Measurements from ENCODE around the gene NXNL2. TPM values are rescaled to one million over a fixed set of nuclear protein-coding genes. Genes with fewer than 3 reads are reported as not detected.
A peak's percentile ranks its signal among the peaks of the same experiment; 100 is the strongest.

NXNL2 gene
- total RNA-seq: not detected

DNA sequence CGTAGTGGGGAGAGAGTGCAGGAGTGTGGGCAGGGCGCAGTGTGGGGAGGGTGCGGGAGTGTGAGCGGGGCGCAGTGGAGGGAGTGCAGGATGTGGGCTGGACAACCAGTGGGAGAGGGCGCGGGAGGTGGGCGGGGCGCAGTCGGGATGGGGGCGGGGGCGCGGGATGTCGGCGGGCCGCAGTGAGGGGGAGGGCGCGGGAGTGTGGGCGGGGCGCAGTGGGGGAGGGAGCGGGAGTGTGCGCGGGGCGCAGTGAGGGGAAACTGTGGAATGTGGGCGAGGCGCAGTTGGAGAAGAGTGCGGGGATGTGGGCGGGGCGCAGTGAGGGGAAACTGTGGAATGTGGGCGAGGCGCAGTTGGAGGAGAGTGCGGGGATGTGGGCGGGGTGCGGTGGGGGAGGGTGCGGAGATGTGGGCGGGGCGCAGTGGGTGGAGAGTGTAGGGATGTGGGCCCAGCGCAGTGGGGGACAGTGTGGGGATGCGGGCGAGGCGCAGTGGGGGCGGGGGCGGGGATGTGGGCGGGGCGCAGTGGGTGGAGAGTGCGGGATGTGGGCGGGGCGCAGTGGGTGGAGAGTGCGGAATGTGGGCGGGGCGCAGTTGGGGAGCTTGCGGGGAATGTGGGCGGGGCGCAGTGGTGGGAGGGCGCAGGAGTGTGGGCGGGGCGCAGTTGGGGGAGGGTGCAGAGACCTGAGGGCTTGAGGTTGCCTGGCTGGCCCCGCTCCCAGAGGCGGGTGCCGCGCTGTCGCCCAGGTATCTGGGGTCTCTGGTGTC lies at the start of gene NXNL2:
Gene NXNL2, plus strand, starts transcription at position 723 of the 770 bp plus-strand sequence. CDS start 257 bp downstream, outside the sequence.
- DNase-seq (ENCODE audit: low spot score) (peak; percentile 60), ATAC-seq (peak; percentile 61)

DNA sequence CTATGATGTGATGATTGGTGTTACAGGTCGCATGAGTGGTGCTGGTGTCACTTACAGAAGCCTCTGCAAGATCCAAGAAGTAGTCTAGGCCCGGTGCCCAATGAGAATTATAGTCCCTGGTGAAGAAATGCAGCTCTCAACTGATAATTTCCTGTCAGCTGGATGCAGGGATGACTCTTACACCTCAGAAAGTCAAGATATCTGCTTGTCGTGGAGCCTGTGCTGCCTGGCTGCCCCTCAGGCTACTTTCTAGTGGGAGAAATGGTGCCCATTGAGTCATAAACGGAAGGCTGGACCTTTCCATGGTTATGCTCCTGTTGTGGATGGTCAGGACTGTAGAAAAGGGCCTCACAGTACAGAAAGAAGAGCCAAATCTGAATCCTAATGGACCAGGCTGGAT lies 46.8 kb upstream of the NXNL2 start:
- ATAC-seq (no peak), DNase-seq (ENCODE audit: low spot score) (no peak)

DNA sequence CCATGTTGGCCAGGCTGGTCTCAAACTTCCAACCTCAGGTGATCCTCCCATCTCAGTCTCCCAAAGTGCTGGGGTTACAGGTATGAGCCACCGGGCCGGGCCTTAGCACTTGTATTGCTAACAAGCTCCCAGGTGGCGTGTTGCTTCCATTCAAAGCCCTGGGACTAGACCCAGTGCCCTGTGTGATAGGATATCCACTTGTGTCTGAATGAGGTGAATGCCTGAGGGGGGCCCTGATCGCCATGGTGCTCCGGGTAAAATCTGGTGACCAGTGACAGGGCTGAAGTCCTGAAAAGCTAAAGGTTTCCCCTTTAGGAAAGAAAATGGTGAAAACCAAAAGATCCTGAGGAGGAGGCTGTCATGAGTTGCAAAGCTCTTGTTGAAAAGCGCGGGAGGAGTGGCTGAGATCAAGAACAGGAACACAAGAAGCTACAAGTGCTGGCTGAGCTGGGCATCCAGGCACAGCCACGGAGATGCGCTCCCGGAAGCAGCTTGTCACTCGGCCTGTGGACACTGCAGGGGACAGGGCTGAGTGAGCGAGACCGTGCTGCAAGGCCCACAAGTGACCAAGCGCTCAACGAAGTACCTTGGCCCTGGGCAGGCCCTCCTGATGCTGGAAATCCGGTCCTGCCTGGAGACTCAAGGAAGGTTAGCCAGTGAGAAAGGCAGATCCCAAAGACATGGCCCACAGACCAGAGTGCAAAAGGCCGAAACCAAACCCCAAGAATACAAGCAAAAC lies 39.8 kb upstream of the NXNL2 start:
- ATAC-seq (no peak), DNase-seq (ENCODE audit: low spot score) (no peak)

DNA sequence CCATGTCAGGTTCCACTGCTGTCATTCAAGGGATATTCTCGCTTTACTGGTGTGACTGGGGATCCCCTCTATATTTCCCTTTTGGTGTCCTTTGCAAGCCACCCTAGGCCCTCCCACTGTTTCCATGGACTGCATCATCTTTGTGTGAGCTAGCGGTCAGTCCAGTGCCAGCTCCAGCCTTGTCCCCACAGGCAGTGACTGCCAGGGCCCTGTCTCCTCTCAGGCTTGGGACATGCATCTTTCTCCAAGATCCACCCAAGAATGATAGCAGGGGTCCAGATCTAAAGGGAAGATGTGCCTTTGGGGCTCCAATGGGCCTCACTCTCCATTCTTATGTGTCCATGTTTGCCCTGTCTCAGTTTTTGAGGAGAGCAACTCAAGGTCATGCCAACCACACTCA lies 37.8 kb upstream of the NXNL2 start:
- ATAC-seq: no peak
- DNase-seq (ENCODE audit: low spot score): no peak

DNA sequence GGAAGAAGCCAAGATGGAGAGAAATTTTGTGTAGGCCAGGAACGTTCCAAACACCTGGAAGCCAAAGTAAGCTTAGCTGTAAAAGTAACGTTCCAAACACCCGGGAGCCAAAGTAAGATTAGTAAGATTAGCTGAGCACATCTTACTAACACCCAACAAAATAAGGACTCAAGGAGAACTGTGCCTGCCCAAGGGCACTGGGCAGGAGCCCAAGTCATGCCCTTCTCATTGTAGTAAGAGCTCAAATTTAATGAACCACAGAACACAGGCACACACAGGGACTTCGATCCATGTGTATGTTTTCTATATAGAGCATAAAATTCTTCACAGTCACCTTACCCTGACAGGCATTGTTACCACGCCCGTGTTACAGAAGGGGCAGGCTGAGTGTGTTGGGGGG lies 36.1 kb upstream of the NXNL2 start:
- no peak for DNase-seq (ENCODE audit: low spot score)
- ATAC-seq: no peak

DNA sequence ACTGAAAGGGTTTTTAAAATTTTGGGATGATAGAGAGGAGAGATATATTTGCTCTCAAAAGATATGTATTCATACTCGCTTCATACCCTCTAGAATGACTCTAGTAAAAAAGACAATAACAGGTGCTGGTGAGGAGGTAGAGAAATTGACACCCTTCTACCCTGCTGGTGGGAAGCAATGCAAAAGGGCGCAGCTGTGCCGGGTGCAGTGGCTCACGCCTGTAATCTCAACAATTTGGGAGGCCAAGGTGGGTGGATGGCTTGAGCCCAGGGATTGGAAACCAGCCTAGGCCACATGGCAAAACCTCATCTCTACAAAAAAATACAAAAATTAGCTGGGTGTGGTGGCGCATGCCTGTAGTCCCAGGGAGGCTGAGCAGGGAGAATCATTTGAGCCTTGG lies 33.9 kb upstream of the NXNL2 start:
- ATAC-seq (no peak), DNase-seq (ENCODE audit: low spot score) (no peak)

DNA sequence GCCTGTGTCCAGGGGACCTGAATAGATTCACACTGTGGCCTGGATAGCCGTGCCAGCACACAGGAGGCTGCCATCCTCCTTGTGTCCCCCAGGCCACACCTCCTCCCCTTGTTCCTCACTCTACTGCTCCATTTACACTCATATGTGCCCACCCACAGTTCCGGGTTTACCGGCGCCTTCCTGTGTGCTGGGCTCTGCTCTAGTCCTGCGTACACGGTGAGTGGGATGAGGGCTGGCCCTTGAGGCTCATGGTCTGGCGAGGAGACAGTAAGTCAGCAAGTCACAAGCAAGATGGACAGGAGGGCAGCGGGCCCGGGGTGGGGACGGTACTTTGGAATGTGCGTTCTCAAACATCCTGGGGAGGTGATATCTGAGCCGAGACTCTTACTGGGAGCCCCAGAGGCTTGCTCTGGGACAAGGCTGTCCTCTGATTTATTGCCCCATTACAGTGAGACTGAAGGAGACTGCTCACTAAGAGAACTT lies 32.4 kb upstream of the NXNL2 start:
- no peak for DNase-seq (ENCODE audit: low spot score)
- no peak for ATAC-seq

DNA sequence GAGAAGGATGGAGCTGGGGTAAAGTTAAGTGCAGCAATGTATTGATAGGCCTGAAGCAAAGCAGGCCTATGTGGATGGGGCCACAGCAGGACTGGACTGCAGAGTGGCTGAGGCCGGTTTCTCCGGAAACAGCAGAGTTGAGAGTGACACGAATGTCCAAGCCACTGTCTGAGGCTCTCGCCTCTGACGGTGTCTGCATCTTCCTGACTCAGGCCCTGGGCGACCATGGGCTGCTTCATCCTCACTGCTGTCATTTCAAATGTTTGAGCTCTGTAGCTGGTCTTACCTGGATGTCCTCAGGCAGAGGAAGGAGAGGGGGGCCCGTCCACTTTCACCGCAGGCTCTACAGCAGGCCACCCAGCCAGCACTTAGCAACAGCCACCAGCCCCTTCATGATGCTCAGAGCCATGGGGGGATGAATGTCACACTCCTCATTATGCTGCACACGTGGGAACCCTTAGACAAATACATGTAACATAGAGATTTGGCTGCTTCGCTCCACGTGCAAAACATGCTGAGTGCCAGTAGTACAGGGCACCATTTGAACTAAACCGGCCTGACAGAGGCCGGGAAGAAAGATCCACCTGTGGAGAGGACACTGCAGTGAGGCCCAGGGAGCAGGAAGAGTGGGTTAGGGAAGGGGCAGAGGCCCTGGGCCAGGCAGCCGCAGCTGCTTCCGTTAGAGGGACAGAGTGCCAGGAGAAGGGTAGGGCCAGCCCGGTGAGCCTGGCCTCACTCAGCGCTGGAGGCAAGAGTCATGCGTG lies 31.7 kb upstream of the NXNL2 start:
- DNase-seq (ENCODE audit: low spot score): no peak
- no peak for ATAC-seq

DNA sequence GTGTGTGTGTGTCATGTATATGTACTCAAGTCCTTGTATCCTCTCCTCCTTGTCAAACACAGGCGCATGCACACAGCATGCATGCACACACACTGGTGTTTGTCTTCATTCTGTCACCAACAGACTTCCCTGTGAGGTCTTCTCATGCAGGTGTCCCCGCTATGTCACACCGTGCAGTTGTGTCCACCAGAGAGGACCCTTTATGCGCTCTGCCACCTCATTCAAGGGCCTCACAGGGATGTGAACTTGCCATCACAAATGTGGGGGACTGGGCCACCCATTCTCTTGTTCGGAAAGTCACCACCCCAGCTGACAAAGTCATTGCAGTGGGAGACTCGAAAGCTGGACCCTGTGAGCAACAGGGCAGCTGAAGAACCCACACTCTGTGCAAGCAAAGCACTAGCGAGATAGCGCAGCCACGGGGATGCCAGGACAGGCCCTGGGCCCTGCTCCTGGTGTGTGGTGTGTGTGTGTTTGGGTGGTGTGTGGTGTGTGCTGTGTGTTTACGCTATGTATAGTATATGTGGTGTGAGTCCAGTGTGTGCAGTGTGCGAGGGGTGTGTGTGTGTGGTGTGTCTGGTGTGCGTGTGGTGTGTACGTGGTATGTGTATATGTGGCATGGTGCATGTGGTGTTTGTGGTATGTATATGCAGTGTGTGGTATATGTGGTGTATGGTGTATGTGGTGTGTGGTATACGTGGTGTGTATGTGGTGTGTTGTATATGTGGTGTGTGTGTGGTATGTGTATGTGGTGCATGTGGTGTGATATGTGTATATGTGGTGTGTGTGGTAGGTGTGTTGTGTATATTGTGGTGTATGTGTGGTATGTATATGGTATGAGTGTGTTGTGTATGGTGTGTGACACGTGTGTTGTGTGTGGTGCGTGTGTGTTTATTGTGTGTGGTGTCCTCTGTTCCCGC lies 30.9 kb upstream of the NXNL2 start:
- no peak for ATAC-seq
- no peak for DNase-seq (ENCODE audit: low spot score)

DNA sequence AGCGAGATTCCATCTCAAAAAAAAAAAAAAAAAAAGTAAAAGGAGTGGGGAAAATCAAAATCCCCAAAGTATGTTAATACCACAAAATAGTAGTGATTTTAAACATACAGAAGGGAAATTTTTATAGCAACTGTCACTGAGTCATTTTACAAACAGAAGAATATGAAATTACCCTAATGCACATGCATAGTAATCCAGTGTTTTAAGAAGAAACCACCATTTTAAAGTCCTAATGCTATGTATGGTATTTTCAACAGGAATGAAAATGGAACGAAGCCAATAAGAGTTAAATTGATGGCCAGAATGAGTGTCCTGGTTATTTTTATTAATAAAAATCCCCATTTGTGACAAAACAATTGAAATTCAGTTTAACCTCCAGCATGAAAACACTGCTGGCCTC lies 26.7 kb upstream of the NXNL2 start:
- DNase-seq (ENCODE audit: low spot score) (no peak), ATAC-seq (no peak)

DNA sequence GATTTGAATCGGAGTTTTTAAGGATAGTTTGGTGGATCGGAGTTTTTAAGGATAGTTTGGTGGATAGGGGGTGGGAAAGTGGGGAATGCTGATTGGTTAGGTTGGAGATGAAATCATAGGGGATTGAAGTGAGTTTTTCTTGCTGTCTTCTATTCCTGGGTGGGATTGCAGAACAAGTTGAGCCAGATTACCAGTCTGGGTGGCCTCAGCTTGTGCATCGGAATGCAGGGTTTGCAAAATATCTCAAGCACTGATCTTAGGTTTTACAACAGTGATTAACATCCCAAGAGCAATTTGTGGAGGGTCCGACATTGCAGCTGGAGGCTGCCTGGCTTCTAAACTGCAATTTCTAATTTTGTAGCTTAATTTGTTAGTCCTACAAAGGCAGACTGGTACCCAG lies 23.1 kb upstream of the NXNL2 start:
- DNase-seq (ENCODE audit: low spot score) (no peak), ATAC-seq (no peak)

DNA sequence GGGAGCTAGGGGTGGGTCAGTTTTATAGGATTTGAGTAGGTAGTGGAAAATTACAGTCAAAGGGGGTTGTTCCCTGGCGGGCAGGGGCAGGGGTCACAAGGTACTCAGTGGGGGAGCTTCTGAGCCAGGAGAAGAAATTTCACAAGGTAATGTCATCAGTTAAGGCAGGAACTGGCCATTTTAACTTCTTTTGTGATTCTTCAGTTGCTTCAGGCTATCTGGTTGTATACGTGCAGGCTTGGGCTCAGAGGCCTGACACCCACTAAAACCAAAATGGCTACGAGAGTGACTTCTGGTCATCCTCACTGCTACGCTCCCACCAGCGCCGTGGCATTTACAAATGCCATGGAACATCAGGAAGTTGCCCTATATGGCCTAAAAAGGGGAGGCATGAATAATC lies 20.7 kb upstream of the NXNL2 start:
- ATAC-seq (no peak), DNase-seq (ENCODE audit: low spot score) (no peak)

DNA sequence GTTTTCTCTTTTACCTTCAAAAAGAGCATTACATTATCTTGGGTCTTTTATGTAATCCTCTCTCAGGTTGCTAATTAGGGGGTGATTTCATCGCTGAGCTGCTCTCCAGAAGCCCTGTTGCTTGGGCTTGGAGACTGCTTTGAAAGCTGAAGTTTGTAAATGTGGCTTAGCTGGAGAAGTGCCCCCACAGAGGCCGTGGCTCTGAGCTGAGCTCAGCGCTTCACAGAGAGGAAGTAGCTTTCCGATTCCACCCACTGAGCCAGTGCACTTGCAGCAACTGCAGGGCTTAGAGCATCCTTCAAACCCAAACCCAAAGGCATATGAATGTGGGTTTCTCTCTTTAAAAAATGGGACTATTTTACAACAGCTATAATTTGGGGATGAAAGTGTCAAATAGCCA lies 13.7 kb upstream of the NXNL2 start:
- DNase-seq (ENCODE audit: low spot score) (no peak), ATAC-seq (peak; percentile 30)

DNA sequence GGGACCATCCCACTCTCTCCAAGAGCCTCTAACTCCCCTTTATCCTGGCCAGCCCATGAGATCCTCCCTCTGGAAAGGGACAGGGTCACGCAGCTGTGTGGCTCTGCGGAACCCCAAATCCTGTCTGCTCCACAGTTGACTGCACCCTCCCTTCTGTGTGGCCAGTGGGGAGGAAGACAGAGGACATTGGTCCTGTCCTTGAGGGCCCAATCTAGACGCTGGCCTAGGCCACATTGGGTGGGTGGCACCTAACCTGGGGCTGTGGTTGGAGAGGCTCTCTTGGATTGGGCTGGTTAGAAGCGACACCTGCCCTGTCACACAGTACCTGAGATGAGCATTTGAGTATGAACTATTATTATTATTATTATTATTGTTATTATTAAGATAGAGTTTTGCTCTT lies 12.6 kb upstream of the NXNL2 start:
- DNase-seq (ENCODE audit: low spot score) (no peak), ATAC-seq (no peak)

DNA sequence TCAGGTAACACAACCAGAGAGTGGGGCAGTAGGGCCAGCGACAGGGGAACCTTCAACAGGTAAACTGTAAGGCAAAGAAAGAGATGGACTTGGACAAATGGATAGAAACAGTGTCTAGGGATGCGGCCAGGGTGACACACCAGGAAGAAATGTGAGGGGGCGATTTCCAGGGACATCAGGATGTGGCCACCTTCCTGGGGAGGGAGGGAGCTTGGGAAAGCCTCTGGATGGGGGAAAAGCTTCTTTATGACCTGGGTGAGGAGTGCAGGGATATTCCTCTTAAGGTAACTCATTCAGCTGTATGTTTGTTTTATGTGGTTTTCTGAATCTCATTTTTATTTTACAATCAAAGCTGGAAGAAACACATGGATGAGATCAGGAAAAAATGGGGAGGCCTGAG lies 11.9 kb upstream of the NXNL2 start:
- ATAC-seq (no peak), DNase-seq (ENCODE audit: low spot score) (no peak)

DNA sequence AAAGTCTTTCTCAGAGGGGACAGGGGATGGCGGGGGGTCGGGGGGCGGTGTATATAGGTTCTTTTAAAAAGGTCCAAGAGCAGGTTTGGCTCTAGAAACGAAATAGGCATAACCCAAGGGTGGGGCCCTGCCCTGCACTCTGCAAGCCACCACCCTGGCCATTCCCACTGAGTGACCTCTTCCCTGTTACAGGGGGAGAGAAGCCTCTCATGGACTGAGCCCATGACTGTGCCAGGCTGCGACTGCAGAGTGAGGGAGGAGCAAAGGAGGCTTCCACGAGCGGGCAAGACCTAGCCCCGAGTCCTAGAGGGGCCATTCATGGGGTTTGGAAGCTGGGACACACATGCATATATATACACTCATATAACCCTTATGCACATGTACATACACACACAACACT lies 10.1 kb upstream of the NXNL2 start:
- DNase-seq (ENCODE audit: low spot score) (no peak), ATAC-seq (no peak)

DNA sequence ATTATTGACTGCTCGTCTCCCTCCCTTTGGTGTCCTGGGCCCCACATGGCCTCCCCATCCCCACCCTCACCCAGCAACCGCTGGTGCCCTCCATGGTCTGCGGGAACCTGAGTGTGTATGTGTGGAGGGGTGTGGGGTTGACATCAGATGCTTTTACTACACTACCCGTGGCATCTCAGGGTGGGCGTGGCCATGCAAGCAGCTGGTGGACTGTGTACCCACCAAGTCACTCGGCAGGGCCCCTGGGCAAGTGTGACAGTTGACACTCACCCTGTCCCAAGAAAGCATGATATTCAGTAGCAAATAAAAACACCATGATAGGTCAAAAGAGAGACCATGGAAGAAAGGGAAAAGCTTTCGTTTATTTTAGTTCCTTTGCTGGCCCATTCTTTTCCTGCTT lies 7.4 kb upstream of the NXNL2 start:
- no peak for ATAC-seq
- DNase-seq (ENCODE audit: low spot score): no peak

DNA sequence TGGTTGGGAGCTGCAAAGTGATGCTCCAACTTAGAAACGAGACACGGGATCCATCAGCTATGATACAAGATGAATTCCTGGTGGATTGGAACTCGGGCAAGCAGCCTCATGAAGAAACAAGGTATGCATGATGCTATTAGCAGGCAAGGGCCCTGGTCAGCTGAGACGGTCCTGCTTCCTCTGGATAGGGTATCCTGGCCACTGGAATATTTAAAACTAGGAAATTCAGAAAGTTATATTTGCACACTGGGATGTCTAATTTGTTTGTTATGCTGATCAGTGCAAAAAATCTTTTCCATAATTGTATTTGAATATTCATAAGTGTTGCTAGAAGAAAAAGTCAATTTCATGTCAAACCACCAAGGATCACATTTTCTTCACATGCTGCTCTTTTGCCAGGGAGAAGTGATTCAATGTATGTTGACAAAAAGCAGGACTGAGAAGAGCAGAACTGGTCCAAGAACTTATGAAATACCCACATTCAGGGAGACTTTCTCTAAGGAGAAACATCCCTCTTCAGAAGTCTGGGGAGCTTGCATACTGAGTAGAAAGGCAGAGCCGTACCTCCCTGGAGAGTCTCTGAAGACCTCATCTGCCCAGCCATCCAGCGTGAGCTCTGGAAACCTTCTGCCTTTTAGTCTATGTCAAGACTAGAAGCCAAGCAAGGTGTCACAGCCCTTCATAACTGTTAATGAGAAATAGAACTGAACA lies 6.7 kb upstream of the NXNL2 start:
- DNase-seq (ENCODE audit: low spot score): no peak
- ATAC-seq: no peak

DNA sequence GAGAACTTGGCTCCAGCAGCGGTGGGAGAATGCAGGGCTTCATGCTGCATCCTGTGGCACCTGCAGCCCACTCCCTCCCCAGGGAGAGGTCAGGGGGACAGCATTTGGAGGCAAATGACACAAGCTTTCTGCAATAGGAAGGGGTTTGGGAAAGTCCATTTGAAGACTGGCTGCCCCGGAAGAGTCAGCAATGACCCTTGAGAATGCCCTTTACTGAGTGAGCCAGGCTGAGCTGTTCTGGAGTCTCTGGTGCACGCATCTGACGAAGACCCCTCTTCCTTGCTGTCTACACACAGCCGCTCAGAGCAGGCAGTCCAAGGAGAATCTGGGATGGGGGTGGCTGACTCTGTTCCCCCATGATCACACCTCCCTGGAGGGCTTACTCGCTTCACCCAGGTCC lies 5.5 kb upstream of the NXNL2 start:
- ATAC-seq (no peak), DNase-seq (ENCODE audit: low spot score) (no peak)

DNA sequence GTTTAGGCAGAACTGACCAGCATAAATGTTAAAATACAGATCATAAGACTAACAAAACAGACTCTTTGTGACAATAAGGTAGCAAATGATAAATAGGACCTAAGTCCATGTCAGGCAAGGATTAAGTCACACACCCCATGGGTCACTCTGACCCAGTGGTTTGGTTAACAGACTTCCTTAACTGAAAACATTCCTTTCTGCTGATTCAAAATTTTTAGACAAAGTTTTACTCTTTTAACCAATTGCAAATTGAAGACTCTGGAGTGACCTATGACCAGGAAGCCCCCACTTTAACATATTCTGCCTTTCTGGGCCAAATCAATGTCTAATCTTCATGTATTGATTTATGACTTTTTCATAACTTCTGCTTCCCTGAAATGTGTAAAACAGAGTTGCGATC lies 4.9 kb upstream of the NXNL2 start:
- no peak for DNase-seq (ENCODE audit: low spot score)
- ATAC-seq: no peak

Data from left lobe of liver (tissue), 2 donors.